HG03432 (cell line): ENCODE measurements around the gene THOC1.

Experiments
- ATAC-seq: cut with Tn5 transposase; IDR thresholded peaks from one replicate; pipeline ENCODE4 v1.9.1; 2021; ENCODE audit warnings: mild to moderate bottlenecking, moderate library complexity; ENCODE audit not compliant: unreplicated experiment

THOC1 gene

DNA sequence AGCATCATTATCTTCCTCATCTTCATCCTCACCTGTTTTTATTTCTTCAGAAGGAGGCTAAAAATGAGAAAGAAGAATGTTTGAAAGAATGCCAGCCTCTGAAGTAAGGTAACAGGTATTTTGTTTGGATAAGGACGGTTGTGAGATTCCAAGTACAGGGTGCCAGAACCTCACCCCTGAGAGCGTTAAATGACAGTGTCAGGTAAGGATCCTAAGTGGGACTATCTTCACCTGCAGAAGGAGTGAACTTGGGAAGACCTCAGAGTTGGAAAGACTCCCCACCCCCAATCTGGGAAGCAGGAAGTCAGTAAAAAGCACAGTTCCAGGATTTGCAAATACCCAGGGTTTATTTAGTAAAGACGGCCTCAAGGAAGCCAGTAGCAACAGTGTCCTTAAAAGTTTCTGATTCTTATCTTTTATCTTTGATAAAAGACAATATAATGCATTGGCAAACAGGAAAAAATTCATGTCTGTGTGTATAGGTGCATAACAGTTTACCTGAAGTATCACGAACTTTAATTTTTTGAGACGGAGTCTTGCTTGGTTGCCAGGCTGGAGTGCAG is 52.3 kb downstream of the THOC1 start:
- no peak for ATAC-seq

DNA sequence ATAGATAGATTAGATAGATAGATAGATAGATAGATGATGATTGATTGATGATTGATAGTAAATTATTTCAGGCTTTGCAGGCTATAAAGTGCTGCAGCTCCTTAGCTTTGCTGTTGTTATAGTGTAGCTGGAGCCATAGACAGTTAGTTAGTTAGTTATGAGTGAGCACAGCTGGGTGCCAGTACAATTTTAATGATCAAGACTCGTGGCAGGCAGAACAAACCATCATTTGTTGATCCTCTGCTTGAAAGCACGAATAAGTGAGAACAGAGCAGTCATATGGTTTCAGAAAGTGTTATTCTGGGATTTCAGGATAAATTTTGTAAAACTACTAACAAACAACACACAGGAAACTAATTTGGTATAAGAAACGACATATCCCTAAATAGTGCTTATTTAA is 53.9 kb downstream of the THOC1 start:
- ATAC-seq: no peak

DNA sequence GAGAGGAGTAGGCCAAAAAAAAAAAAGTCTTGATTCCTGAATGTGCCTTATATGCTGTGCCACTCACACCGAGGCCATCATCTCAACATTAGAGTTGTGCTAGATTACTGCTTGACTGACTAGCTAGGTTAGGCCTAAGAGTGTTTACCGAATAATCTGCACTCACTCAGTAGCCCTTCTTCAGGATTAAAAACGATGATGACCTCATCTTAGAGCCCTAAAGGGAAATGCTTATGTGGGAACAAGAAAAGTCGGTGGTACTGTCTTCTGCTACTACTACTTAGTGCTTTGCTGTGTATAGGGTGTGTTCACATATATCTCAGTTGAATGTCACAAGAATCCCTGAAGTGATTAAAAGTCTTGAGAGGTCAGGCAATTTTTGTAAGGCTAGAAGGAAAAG is 54.3 kb downstream of the THOC1 start:
- no peak for ATAC-seq

DNA sequence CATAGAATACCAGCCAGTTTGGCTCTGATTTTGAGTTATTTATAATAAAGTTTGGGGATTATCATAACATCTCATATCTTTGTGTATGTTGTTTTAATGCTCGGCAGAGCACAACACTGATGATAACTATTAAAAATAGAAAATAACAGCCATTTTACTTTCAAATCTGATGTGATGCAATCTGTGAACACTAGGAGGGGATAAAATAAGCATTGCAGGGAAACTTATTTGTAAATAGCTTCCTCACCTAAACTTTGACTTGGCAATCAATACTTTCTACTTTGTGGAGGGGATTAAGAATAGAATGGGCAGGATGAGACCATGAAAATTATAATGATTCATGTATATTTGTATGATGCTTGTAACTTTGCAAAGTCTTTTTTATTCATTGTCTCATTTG is 55.1 kb downstream of the THOC1 start:
- ATAC-seq: no peak

DNA sequence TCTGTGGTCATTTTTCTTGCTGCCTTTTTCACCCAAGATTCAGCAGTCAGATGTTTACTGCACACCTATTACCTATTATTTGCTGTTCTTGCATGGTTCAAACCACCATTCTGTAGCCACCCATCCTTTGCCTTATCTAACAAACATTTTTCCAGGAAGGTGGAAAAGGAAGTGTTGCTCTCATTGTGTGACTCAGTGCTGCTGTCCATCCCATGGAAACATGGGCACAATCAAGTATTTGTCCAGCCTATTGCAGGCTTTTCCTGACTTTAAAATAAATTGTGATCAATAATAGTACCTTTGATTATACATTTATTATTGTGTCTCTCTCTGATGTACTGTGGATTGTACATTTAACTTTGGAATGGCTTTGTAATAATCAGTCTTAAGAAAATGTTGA is 56.3 kb downstream of the THOC1 start:
- ATAC-seq: no peak

DNA sequence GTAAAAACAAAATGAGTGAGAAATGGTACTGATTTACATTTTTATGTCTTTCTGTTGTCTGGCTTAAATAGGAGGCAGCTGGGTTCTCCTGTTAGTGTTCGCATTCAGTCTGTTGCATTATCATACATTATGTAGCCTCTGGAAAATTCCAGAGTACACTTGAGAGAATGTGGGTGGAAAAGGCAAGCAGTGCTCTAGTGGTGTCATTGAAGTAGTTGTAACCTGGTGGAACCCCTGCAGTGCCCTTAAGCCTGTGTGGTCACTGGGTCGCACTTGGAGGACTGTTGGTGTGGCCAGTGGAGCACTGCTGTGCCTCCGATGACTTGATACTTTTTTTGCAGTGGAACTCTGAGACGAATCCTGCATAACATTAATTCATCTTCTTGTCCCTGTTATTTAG is 57.1 kb downstream of the THOC1 start:
- no peak for ATAC-seq

DNA sequence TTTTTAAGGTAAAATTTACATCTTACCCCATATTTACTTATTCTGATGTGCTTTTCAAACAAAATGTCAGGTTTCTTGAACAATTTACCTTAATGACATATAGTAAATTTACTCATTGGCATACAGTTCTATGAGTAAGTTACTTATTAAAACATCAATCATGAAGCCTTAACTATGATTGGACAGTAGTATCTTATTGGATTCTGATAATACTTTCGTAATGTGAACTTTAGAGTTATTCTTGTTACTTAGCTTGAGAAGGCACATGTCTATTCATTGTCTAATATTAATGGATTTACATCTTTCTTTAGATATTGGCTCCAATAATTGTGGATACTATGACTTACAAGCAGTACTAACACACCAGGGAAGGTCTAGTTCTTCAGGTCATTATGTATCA is 57.8 kb downstream of the THOC1 start:
- no peak for ATAC-seq

DNA sequence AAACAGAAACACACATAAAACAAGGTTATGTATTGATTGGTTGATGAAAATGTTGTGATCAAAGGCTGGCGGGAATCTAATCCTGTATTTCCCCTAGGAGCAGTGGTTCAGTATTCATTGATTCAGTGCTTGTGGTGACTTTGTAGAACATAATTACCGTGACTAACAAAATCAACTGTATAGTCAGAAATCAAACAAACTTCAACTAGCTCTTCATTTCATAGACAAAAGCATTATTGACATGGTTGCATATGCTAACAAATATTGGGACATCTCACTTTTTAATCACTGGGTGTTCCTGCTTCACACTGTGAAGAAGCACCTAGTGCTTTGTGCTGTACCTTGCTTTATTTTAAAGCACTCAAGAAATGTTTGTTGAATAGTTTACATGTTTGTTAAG is 68.1 kb downstream of the THOC1 start:
- ATAC-seq: no peak

DNA sequence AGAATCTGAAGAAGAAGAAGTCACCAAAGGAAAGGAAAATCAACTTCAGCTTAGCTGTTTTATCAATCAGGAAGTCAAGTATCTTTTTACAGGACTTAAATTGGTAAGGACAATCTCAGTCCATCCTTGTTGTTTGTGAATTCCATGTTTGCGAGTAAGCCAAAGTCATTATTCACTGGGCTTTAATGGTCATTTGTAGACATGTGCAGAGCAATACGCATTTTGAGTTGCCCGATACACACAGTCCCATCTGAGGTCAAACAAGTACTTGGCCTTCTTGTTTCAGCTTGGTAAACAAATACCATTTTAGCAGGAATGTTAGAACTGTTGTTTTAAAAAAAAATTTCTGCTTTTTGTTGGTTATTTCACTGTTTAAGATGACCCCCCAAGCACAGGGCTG is 68.6 kb downstream of the THOC1 start:
- ATAC-seq: no peak

DNA sequence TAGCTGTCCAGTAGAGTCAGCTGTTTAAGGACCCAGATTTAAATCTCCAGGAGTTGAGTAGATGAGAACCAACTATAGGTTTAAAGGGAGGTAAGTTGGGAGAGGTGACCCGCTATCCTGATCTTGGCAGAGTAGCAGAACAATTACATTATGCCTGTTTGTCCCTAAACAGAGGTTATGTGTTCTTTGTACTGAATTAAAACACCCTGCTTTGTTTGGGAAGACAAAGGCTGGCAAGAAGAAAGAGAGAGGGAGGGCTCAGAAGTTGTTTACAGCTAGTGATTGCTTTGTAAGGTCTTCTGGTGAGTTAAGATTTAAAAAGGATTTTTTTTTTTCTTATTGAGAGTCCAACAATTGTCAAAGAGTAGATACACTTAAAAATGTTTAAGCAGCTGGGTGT is 72.2 kb downstream of the THOC1 start:
- no peak for ATAC-seq

DNA sequence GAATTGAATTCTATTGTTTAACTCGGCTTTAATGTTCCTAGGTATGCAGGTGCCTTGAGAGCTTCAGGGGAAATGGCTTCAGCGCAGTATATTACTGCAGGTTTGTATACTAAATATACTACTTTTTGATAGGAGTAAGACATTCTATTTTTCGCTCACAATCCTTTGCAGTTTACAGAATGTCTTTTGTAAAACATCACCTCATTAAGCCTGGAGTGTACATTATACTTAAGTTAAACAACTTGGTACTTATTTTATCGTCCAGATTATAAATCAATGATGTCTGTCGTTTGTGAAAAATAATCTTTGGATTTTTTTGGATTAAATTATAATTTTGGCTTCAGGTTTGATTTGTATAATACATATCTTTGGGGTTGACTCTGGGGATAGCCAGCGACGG is 75.0 kb downstream of the THOC1 start:
- no peak for ATAC-seq

DNA sequence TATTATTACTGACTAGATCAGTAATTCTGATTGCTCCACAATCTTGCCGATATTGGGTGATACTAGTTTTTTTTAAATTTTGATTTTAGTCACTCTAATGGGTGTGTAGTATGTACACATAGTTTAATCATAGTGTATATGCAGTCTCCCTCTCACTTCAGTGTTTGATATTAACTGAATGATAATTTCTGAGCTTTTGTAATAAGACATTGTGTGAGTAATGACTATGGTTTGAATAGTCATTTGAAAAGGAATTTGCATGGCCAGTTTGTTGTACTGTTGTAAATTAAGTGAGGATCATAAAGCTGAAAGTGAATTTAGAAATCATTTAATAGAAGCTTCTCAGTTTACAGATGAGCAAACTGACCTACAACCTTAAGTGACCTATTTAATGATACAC is 76.1 kb downstream of the THOC1 start:
- no peak for ATAC-seq

DNA sequence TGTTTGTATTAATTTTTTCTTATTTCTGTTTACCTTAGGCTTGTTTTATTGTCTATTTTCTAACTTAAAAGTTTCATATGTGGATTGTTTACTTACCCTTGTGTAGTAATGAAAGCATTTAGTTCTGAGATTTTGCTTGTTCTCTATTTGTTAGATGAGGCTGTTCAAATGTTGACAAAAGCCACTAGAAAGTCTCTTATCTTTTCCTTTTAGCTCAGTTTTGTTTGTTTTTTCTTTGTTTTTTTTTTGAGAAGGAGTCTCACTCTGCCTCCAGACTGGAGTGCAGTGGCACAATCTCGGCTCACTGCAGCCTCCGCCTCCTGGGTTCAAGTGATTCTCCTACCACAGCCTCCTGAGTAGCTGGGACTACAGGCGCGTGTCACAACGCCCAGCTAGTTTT is 78.6 kb downstream of the THOC1 start:
- no peak for ATAC-seq

DNA sequence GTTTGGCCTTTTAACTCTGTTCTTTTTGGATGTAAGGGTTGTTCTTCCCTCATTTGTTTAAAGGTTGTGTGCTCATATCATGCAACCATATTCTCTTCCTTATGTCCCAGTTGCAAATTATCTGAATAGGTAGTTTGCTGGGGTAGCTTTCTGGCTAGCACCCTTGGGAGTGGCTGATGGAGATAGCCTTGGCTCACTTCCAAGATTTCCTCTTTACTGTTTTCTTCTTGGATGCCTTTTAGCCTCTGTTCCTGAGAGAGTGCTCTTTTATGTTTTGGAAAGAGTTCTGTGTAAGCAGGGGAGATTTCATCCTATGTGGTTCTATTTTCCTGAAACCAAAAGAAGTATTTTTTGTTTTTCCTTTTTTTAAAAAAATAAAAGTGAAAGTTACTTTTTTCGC is 84.1 kb downstream of the THOC1 start:
- no peak for ATAC-seq

DNA sequence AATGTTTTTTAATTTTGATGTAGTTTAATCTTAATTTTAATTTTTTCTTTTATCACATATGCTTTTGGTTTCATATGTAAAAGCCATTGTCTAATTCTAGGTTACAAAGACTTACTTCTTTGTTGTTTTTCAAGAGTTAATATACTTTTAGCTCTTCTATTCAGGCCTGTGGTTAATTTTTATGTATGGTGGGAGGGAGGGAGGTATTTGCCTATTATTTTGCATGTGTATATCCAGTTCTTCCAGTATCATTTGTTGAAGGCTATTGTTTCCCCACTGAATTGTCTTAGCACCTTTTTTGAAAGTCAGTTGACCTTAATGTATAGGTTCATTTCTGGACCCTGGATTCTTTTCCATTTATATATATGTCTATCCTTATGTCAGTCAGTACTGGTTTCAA is 86.1 kb downstream of the THOC1 start:
- no peak for ATAC-seq

DNA sequence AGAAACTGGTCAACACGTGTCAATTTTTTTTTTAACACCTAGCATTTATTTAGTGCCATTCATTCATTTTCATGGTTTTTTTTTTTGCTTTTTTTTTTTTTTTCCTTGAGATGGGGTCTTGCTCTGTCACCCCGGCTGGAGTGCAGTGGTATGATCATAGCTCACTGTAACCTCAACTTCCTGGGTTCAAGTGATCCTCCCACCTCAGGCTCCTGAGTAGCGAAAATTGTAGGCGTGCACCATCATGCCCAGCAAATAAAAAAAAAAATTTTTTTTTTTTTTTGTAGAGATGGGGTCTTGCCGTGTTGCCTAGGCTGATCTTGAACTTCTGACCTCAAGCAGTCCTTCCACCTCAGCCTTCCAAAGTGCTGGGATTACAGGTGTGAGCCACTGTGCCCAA is 88.3 kb downstream of the THOC1 start:
- ATAC-seq: no peak

DNA sequence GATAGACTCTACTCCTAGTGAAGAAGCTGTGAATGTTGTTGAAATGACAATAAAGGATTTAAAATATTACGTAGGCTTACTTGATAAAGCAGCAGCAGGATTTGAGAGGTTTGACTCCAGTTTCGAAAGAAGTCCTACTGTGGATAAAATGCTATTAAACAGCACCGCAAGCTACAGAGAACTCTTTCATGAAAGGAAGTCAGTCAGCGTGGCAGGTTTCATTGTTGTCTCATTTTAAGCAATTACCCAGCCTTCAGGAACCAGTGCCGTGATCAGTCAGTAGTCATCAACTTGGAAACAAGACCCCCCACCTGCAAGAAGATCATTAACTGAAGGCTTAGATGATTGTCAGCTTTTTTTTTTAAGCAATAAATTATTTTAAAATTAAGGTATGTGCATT is 95.5 kb downstream of the THOC1 start:
- no peak for ATAC-seq
